ENCODE measurements around the gene JPH4.

The JPH4 gene

GRCh38 chr14:23578560-23579310, at the start of gene JPH4:
Gene JPH4 (minus strand): TSS chr14:23578790. CDS start chr14:23577453, 1,337 bp downstream.
- Histone ChIP-seq H3K4me3 (ENCODE audit: low read length) (peak within 1 kb of the TSS; percentile 54), H3K4me1 (ENCODE audit: control insufficient read depth, low read depth, low read length) (peaks cover 10% of the 10 kb centered on the region), H3K27ac (ENCODE audit: low read length) (no peak within 1 kb of the TSS), H3K9ac (ENCODE audit: low read length) (no peak within 1 kb of the TSS), H3K36me3 (ENCODE audit: control insufficient read depth, low read depth, low read length) (peaks cover 4% of the 10 kb centered on the region), H3K9me3 (ENCODE audit: control insufficient read depth, low read depth, low read length) (no peaks in the 10 kb centered on the region), H3K27me3 (ENCODE audit: control insufficient read depth, insufficient read depth, low read length) (peaks cover 11% of the 10 kb centered on the region)

- Histone ChIP-seq H3K4me3 (ENCODE audit: low read length) (no peak overlapping the region), H3K36me3 (ENCODE audit: control insufficient read depth, low read depth, low read length) (no peaks in the 10 kb centered on the region), H3K27ac (ENCODE audit: low read length) (no peak overlapping the region), H3K27me3 (ENCODE audit: control insufficient read depth, insufficient read depth, low read length) (no peaks in the 10 kb centered on the region), H3K9me3 (ENCODE audit: control insufficient read depth, low read depth, low read length) (peaks cover 22% of the 10 kb centered on the region), H3K4me1 (ENCODE audit: control insufficient read depth, low read depth, low read length) (peaks cover 6% of the 10 kb centered on the region), H3K9ac (ENCODE audit: low read length) (no peak overlapping the region)
Measured at GRCh38 chr14:23627961-23628360, 49.4 kb upstream of the JPH4 start.

- H3K27me3 ChIP-seq (ENCODE audit: control insufficient read depth, insufficient read depth, low read length): no peaks in the 10 kb centered on the region
- H3K9ac ChIP-seq (ENCODE audit: low read length): no peak overlapping the region
- peaks cover 3% of the 10 kb centered on the region for H3K4me1 ChIP-seq (ENCODE audit: control insufficient read depth, low read depth, low read length)
- peaks cover 22% of the 10 kb centered on the region for H3K9me3 ChIP-seq (ENCODE audit: control insufficient read depth, low read depth, low read length)
- no peak overlapping the region for H3K4me3 ChIP-seq (ENCODE audit: low read length)
- H3K27ac ChIP-seq (ENCODE audit: low read length): no peak overlapping the region
- H3K36me3 ChIP-seq (ENCODE audit: control insufficient read depth, low read depth, low read length): no peaks in the 10 kb centered on the region
Measured at GRCh38 chr14:23626946-23627345, 48.4 kb upstream of the JPH4 start.

GRCh38 chr14:23624830-23625404, 46.3 kb upstream of the JPH4 start:
- no peaks in the 10 kb centered on the region for H3K36me3 ChIP-seq (ENCODE audit: control insufficient read depth, low read depth, low read length)
- H3K4me1 ChIP-seq (ENCODE audit: control insufficient read depth, low read depth, low read length): no peaks in the 10 kb centered on the region
- H3K27me3 ChIP-seq (ENCODE audit: control insufficient read depth, insufficient read depth, low read length): no peaks in the 10 kb centered on the region
- no peak overlapping the region for H3K4me3 ChIP-seq (ENCODE audit: low read length)
- no peak overlapping the region for H3K9ac ChIP-seq (ENCODE audit: low read length)
- peaks cover 22% of the 10 kb centered on the region for H3K9me3 ChIP-seq (ENCODE audit: control insufficient read depth, low read depth, low read length)
- no peak overlapping the region for H3K27ac ChIP-seq (ENCODE audit: low read length)

- H3K27me3 ChIP-seq (ENCODE audit: control insufficient read depth, insufficient read depth, low read length): no peaks in the 10 kb centered on the region
- H3K4me3 ChIP-seq (ENCODE audit: low read length): no peak overlapping the region
- H3K9me3 ChIP-seq (ENCODE audit: control insufficient read depth, low read depth, low read length): peaks cover 22% of the 10 kb centered on the region
- H3K27ac ChIP-seq (ENCODE audit: low read length): no peak overlapping the region
- no peaks in the 10 kb centered on the region for H3K36me3 ChIP-seq (ENCODE audit: control insufficient read depth, low read depth, low read length)
- no peak overlapping the region for H3K9ac ChIP-seq (ENCODE audit: low read length)
- H3K4me1 ChIP-seq (ENCODE audit: control insufficient read depth, low read depth, low read length): no peaks in the 10 kb centered on the region
Measured at GRCh38 chr14:23623962-23624361, 45.4 kb upstream of the JPH4 start.

- no peaks in the 10 kb centered on the region for H3K27me3 ChIP-seq (ENCODE audit: control insufficient read depth, insufficient read depth, low read length)
- H3K9ac ChIP-seq (ENCODE audit: low read length): no peak overlapping the region
- H3K9me3 ChIP-seq (ENCODE audit: control insufficient read depth, low read depth, low read length): peaks cover 22% of the 10 kb centered on the region
- no peaks in the 10 kb centered on the region for H3K36me3 ChIP-seq (ENCODE audit: control insufficient read depth, low read depth, low read length)
- H3K4me3 ChIP-seq (ENCODE audit: low read length): no peak overlapping the region
- no peak overlapping the region for H3K27ac ChIP-seq (ENCODE audit: low read length)
- no peaks in the 10 kb centered on the region for H3K4me1 ChIP-seq (ENCODE audit: control insufficient read depth, low read depth, low read length)
Measured at GRCh38 chr14:23622990-23623389, 44.4 kb upstream of the JPH4 start.

GRCh38 chr14:23621932-23622730, 43.5 kb upstream of the JPH4 start:
- Histone ChIP-seq H3K9me3 (ENCODE audit: control insufficient read depth, low read depth, low read length) (peaks cover 22% of the 10 kb centered on the region), H3K4me1 (ENCODE audit: control insufficient read depth, low read depth, low read length) (no peaks in the 10 kb centered on the region), H3K9ac (ENCODE audit: low read length) (no peak overlapping the region), H3K27me3 (ENCODE audit: control insufficient read depth, insufficient read depth, low read length) (no peaks in the 10 kb centered on the region), H3K36me3 (ENCODE audit: control insufficient read depth, low read depth, low read length) (no peaks in the 10 kb centered on the region), H3K27ac (ENCODE audit: low read length) (no peak overlapping the region), H3K4me3 (ENCODE audit: low read length) (no peak overlapping the region)

- H3K9ac ChIP-seq (ENCODE audit: low read length): no peak overlapping the region
- H3K27ac ChIP-seq (ENCODE audit: low read length): no peak overlapping the region
- no peaks in the 10 kb centered on the region for H3K4me1 ChIP-seq (ENCODE audit: control insufficient read depth, low read depth, low read length)
- no peaks in the 10 kb centered on the region for H3K36me3 ChIP-seq (ENCODE audit: control insufficient read depth, low read depth, low read length)
- no peak overlapping the region for H3K4me3 ChIP-seq (ENCODE audit: low read length)
- H3K9me3 ChIP-seq (ENCODE audit: control insufficient read depth, low read depth, low read length): peaks cover 22% of the 10 kb centered on the region
- no peaks in the 10 kb centered on the region for H3K27me3 ChIP-seq (ENCODE audit: control insufficient read depth, insufficient read depth, low read length)
Measured at GRCh38 chr14:23621204-23621931, 42.8 kb upstream of the JPH4 start.

GRCh38 chr14:23620177-23620702, 41.6 kb upstream of the JPH4 start:
- no peak overlapping the region for H3K27ac ChIP-seq (ENCODE audit: low read length)
- H3K9ac ChIP-seq (ENCODE audit: low read length): no peak overlapping the region
- no peaks in the 10 kb centered on the region for H3K36me3 ChIP-seq (ENCODE audit: control insufficient read depth, low read depth, low read length)
- H3K4me1 ChIP-seq (ENCODE audit: control insufficient read depth, low read depth, low read length): no peaks in the 10 kb centered on the region
- peaks cover 14% of the 10 kb centered on the region for H3K9me3 ChIP-seq (ENCODE audit: control insufficient read depth, low read depth, low read length)
- H3K27me3 ChIP-seq (ENCODE audit: control insufficient read depth, insufficient read depth, low read length): no peaks in the 10 kb centered on the region
- H3K4me3 ChIP-seq (ENCODE audit: low read length): no peak overlapping the region

- Histone ChIP-seq H3K4me3 (ENCODE audit: low read length) (no peak overlapping the region), H3K36me3 (ENCODE audit: control insufficient read depth, low read depth, low read length) (no peaks in the 10 kb centered on the region), H3K27me3 (ENCODE audit: control insufficient read depth, insufficient read depth, low read length) (no peaks in the 10 kb centered on the region), H3K9me3 (ENCODE audit: control insufficient read depth, low read depth, low read length) (no peaks in the 10 kb centered on the region), H3K27ac (ENCODE audit: low read length) (no peak overlapping the region), H3K4me1 (ENCODE audit: control insufficient read depth, low read depth, low read length) (no peaks in the 10 kb centered on the region), H3K9ac (ENCODE audit: low read length) (no peak overlapping the region)
Measured at GRCh38 chr14:23618415-23618988, 39.9 kb upstream of the JPH4 start.

- no peaks in the 10 kb centered on the region for H3K4me1 ChIP-seq (ENCODE audit: control insufficient read depth, low read depth, low read length)
- H3K36me3 ChIP-seq (ENCODE audit: control insufficient read depth, low read depth, low read length): no peaks in the 10 kb centered on the region
- no peak overlapping the region for H3K27ac ChIP-seq (ENCODE audit: low read length)
- no peaks in the 10 kb centered on the region for H3K9me3 ChIP-seq (ENCODE audit: control insufficient read depth, low read depth, low read length)
- H3K27me3 ChIP-seq (ENCODE audit: control insufficient read depth, insufficient read depth, low read length): no peaks in the 10 kb centered on the region
- H3K9ac ChIP-seq (ENCODE audit: low read length): no peak overlapping the region
- no peak overlapping the region for H3K4me3 ChIP-seq (ENCODE audit: low read length)
Measured at GRCh38 chr14:23617539-23617938, 38.9 kb upstream of the JPH4 start.
